Stomach (tissue), 4 donors: ENCODE results near the gene SPOCD1.

Experiments used
- POLR2A ChIP-seq, 4 donors: fragments of 450-650 bp; IDR thresholded peaks; one replicate each; pipeline ENCODE4 v1.6.1; 2016; ENCODE audit warnings: antibody characterized with exemption in 4 of 4, control low read depth in 2 of 4, mild to moderate bottlenecking in 1 of 4, moderate library complexity in 1 of 4
- TF ChIP-seq, protein P1 (sequence below), 7 experiments: fragments of 450-650 bp in 4 of 7; fragments of 200-600 bp in 3 of 7; sonication (generic) in 3 of 7; IDR thresholded peaks; one replicate each; pipeline ENCODE4 v1.5.1; 2016 to 2019; ENCODE audit warnings: antibody characterized with exemption in 7 of 7, control low read depth in 2 of 7, mild to moderate bottlenecking in 1 of 7

DNA sequence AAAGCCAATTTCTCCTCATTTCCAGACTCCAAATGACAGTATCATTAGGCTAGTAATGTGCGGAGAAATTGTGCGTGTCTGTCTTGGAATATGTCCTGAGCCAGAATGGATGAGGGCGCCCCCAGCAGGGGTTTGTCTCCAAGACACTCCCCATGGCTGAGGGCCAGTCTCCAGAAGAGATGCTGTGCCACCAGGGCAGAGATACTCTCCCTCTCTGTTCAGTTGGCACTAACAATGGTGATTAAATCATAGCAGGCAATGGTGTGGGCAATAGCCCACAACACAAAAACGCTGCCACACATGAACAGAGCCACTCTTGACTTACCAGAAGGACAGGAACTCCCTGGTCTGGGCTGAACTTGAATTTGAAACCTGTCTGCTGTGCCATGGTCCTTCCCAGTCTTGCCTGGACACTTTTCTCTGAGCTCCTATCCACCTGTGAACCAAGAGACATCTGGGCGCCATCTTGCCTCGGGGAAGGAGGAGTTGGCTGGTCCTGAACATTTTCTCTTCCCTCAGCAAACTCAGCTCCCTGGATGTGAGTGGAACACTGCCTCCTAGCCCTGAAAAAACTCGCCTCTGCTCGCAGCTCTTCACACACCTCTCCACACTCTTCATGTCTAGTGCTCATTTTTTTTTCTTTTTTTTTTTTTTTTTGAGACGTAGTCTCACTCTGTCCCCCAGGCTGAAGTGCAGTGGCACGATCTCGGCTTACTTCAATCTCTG lies 36.9 kb downstream of the SPOCD1 start:
- TF ChIP-seq, protein P1, sequence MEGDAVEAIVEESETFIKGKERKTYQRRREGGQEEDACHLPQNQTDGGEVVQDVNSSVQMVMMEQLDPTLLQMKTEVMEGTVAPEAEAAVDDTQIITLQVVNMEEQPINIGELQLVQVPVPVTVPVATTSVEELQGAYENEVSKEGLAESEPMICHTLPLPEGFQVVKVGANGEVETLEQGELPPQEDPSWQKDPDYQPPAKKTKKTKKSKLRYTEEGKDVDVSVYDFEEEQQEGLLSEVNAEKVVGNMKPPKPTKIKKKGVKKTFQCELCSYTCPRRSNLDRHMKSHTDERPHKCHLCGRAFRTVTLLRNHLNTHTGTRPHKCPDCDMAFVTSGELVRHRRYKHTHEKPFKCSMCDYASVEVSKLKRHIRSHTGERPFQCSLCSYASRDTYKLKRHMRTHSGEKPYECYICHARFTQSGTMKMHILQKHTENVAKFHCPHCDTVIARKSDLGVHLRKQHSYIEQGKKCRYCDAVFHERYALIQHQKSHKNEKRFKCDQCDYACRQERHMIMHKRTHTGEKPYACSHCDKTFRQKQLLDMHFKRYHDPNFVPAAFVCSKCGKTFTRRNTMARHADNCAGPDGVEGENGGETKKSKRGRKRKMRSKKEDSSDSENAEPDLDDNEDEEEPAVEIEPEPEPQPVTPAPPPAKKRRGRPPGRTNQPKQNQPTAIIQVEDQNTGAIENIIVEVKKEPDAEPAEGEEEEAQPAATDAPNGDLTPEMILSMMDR (IDR thresholded peaks at IDR 0.05), result no peak
- TF ChIP-seq POLR2A (IDR thresholded peaks at IDR 0.05), result no peak
